Liver (tissue), 9 donors: ENCODE measurements around the gene DMAC2L. TPM values are rescaled to one million over a fixed set of nuclear protein-coding genes. Genes with fewer than 3 reads are reported as not detected.
"Not testable (repeated sequence)": the region's sequence is repeated elsewhere in the genome, so short reads cannot be mapped to it uniquely, and the experiment has no call there.

ENCODE experiments used
- DNase-seq: peaks from one replicate; pipeline ENCODE4 v3.0.0-alpha.2; 2017; ENCODE audit warnings: low spot score
- H3K27ac ChIP-seq, 2 donors: one replicate each; pipeline ENCODE4 v1.7.0; 2013; ENCODE audit warnings: inconsistent platforms in 2 of 2, low read length in 2 of 2, control low read depth in 1 of 2, low read depth in 1 of 2, mild to moderate bottlenecking in 1 of 2
- H3K27me3 ChIP-seq, 4 donors: one replicate each; pipeline versions ENCODE4 v1.6.1 to v1.7.0; 2013; ENCODE audit warnings: low read length in 3 of 4, inconsistent platforms in 1 of 4, mild to moderate bottlenecking in 1 of 4, moderate library complexity in 1 of 4; ENCODE audit not compliant: control insufficient read depth in 4 of 4, insufficient read depth in 4 of 4
- H3K36me3 ChIP-seq, 4 donors: one replicate each; pipeline versions ENCODE4 v1.6.1 to v1.7.0; 2013; ENCODE audit warnings: low read length in 3 of 4, mild to moderate bottlenecking in 3 of 4, low read depth in 1 of 4, moderate library complexity in 1 of 4; ENCODE audit not compliant: control insufficient read depth in 4 of 4, insufficient read depth in 3 of 4
- H3K4me1 ChIP-seq, 4 donors: one replicate each; pipeline versions ENCODE4 v1.6.1 to v1.7.0; 2013; ENCODE audit warnings: low read length in 3 of 4, mild to moderate bottlenecking in 3 of 4, moderate library complexity in 1 of 4; ENCODE audit not compliant: control insufficient read depth in 4 of 4, insufficient read depth in 4 of 4
- H3K4me3 ChIP-seq, 3 donors: one replicate each; pipeline versions ENCODE4 v1.6.1 to v1.7.0; 2013; ENCODE audit warnings: low read length in 3 of 3, control low read depth in 1 of 3, low read depth in 1 of 3, mild to moderate bottlenecking in 1 of 3
- H3K9ac ChIP-seq, 2 donors: one replicate each; pipeline ENCODE4 v1.7.0; 2013; ENCODE audit warnings: low read length in 2 of 2, mild to moderate bottlenecking in 2 of 2, moderate library complexity in 2 of 2, control low read depth in 1 of 2, low read depth in 1 of 2
- H3K9me3 ChIP-seq, 4 donors: one replicate each; pipeline versions ENCODE4 v1.6.1 to v1.7.0; 2013; ENCODE audit warnings: low read length in 3 of 4; ENCODE audit not compliant: control insufficient read depth in 4 of 4
- ATF3 ChIP-seq: IDR thresholded peaks from 2 replicates; pipeline ENCODE4 v1.6.1; 2016; ENCODE audit warnings: antibody characterized with exemption
- CTCF ChIP-seq: fragments of 150-350 bp; IDR thresholded peaks from 2 replicates; pipeline ENCODE4 v1.5.1; 2017; ENCODE audit warnings: improper control_type of control experiment, low read depth, low read length; ENCODE audit not compliant: missing input control
- EGR1 ChIP-seq, 2 donors: IDR thresholded peaks; 2 replicates each; pipeline ENCODE4 v1.6.1; 2016 to 2018; ENCODE audit warnings: antibody characterized with exemption in 2 of 2, low read depth in 2 of 2
- FOXA1 ChIP-seq: IDR thresholded peaks from 2 replicates; pipeline ENCODE4 v1.6.1; 2016; ENCODE audit warnings: antibody characterized with exemption
- FOXA2 ChIP-seq: IDR thresholded peaks from 2 replicates; pipeline ENCODE4 v1.6.1; 2016; ENCODE audit warnings: antibody characterized with exemption
- HNF4G ChIP-seq: IDR thresholded peaks from 2 replicates; pipeline ENCODE4 v1.6.1; 2016; ENCODE audit warnings: antibody characterized with exemption
- JUND ChIP-seq, 2 donors: IDR thresholded peaks; 2 replicates each; pipeline ENCODE4 v1.6.1; 2016; ENCODE audit warnings: antibody characterized with exemption in 2 of 2
- NR2F2 ChIP-seq: IDR thresholded peaks from 2 replicates; pipeline ENCODE4 v1.6.1; 2016; ENCODE audit warnings: antibody characterized with exemption
- RAD21 ChIP-seq, 2 donors: IDR thresholded peaks; 2 replicates each; pipeline ENCODE4 v1.6.1; 2016; ENCODE audit warnings: antibody characterized with exemption in 2 of 2, mild to moderate bottlenecking in 2 of 2
- REST ChIP-seq: IDR thresholded peaks from 2 replicates; pipeline ENCODE4 v1.6.1; 2016; ENCODE audit warnings: antibody characterized with exemption, mild to moderate bottlenecking
- RXRA ChIP-seq, 2 donors: IDR thresholded peaks; 2 replicates each; pipeline ENCODE4 v1.6.1; 2017 to 2018; ENCODE audit warnings: antibody characterized with exemption in 2 of 2, mild to moderate bottlenecking in 1 of 2
- SP1 ChIP-seq: IDR thresholded peaks from 2 replicates; pipeline ENCODE4 v1.6.1; 2018; ENCODE audit warnings: antibody characterized with exemption, mild to moderate bottlenecking
- TAF1 ChIP-seq: conservative IDR thresholded peaks from 2 replicates; pipeline ENCODE4 v1.6.1; 2016; ENCODE audit warnings: antibody characterized with exemption, mild to moderate bottlenecking
- YY1 ChIP-seq: IDR thresholded peaks from 2 replicates; pipeline ENCODE4 v1.6.1; 2016; ENCODE audit warnings: antibody characterized with exemption, mild to moderate bottlenecking
- WGBS: extraction: QIAGEN DNeasy Blood & Tissue Kit; methylation state at CpG from one replicate; pipeline ENCODE4 v1.1.7; 2013; 5-methylcytosine and 5-hydroxymethylcytosine counted together
- polyA plus RNA-seq, 2 donors: library from polyadenylated mRNA; stranded (reverse) in 1 of 2; unstranded in 1 of 2; fragments of 200-250 nt in 1 of 2; fragments of >200 nt in 1 of 2; fragmentation: Nextera tagmentation in 1 of 2; extraction: Ambion mirVana in 1 of 2; gene quantifications; one replicate each; pipeline versions ENCODE4 v1.2.1 to v1.2.3, GENCODE V29; 2013 to 2015
- total RNA-seq, 2 donors: library from RNA; depleted of rRNA; stranded (reverse); fragments of >200 nt; gene quantifications; one replicate each; pipeline ENCODE4 v1.2.3, GENCODE V29; 2014
- TF ChIP-seq, protein P1 (sequence below): IDR thresholded peaks from 2 replicates; pipeline ENCODE4 v1.6.1; 2016; ENCODE audit warnings: antibody characterized with exemption
- TF ChIP-seq, protein P2 (sequence below): IDR thresholded peaks from 2 replicates; pipeline ENCODE4 v1.6.1; 2016; ENCODE audit warnings: antibody characterized with exemption
- donor health status: healthy.
- donor health status: healthy.
- donor health status: healthy.
- donor health status: healthy.
- donor health status: healthy.

The DMAC2L gene
- total and polyA plus RNA-seq, 4 donors, result 5.2 to 17.2 (median 6.5) TPM

- Histone ChIP-seq H3K9me3 (no peaks in the 10 kb centered on the region), H3K27me3 (no peaks in the 10 kb centered on the region), H3K36me3 (no peaks in the 10 kb centered on the region), H3K9ac (no peak overlapping the region), H3K4me1 (peaks cover 0 to 4% (median 1%) of the 10 kb centered on the region in 4 donors), H3K27ac (no peak overlapping the region), H3K4me3 (no peak overlapping the region)
- TF ChIP-seq SP1, result no peak
- TF ChIP-seq FOXA2, result no peak
- TF ChIP-seq, protein P1, sequence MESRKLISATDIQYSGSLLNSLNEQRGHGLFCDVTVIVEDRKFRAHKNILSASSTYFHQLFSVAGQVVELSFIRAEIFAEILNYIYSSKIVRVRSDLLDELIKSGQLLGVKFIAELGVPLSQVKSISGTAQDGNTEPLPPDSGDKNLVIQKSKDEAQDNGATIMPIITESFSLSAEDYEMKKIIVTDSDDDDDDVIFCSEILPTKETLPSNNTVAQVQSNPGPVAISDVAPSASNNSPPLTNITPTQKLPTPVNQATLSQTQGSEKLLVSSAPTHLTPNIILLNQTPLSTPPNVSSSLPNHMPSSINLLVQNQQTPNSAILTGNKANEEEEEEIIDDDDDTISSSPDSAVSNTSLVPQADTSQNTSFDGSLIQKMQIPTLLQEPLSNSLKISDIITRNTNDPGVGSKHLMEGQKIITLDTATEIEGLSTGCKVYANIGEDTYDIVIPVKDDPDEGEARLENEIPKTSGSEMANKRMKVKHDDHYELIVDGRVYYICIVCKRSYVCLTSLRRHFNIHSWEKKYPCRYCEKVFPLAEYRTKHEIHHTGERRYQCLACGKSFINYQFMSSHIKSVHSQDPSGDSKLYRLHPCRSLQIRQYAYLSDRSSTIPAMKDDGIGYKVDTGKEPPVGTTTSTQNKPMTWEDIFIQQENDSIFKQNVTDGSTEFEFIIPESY, result no peak
- no peak for DNase-seq
- WGBS, result 88% methylated on average over 1 of the region's 1 CpG
These were observed 43.6 kb downstream of the DMAC2L start for GRCh38 chr14:50355692-50356091.

DNA sequence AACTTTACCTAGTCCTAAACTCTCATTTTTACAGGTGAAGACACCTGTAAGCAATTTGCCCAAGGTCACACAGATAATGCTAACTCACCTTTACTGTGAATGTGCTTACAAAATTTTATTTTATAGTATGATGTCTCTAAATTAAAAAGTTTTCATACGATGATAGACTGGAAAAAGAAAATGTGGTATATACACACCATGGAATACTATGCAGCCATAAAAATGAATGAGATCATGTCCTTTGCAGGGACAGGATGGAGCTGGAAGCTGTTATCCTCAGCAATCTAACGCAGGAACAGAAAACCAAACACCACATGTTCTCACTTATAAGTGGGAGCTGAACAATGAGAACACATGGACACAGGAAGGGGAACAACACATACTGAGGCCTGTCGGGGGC, 44.2 kb downstream of the DMAC2L start:
- not testable (repeated sequence) for H3K27me3 ChIP-seq, H3K27ac ChIP-seq, H3K4me3 ChIP-seq, H3K9ac ChIP-seq, H3K36me3 ChIP-seq, H3K4me1 ChIP-seq, DNase-seq, H3K9me3 ChIP-seq
- 93% methylated on average over 3 of the region's 3 CpGs for WGBS

DNA sequence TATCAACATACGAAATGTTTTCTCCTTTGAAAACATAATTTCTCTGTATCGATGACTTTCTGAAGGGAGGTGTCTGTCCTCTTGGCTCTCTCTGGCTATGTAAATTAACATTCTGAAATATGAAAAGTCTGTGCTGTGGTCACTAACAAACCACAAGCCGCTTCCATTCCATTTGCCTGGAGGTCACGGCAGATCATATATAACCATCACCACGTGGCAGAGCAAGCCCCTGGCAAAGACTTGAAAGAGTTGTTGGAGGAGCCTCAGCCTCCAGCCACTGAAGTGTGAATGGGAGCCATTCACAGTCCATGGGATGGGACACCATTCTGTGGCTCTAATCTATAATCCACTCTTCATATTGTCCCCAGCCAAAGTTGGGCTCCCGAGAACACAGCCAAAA, 45.0 kb downstream of the DMAC2L start:
- no peak for DNase-seq
- Histone ChIP-seq H3K9me3 (no peaks in the 10 kb centered on the region), H3K27me3 (no peaks in the 10 kb centered on the region), H3K4me3 (no peak overlapping the region), H3K36me3 (no peaks in the 10 kb centered on the region), H3K4me1 (peaks cover 0 to 4% (median 1%) of the 10 kb centered on the region in 4 donors), H3K9ac (no peak overlapping the region), H3K27ac (no peak overlapping the region)
- no peak for TF ChIP-seq CTCF
- no peak for TF ChIP-seq TAF1
- TF ChIP-seq EGR1 (IDR thresholded peaks at IDR 0.05; ENCODE audit: low read depth in 2 of 2), result no peak
- no peak for TF ChIP-seq ATF3
- no peak for TF ChIP-seq RAD21 (IDR thresholded peaks at IDR 0.05)
- no peak for TF ChIP-seq FOXA1
- no peak for TF ChIP-seq RXRA (IDR thresholded peaks at IDR 0.05)
- no peak for TF ChIP-seq YY1
- no peak for TF ChIP-seq NR2F2
- no peak for TF ChIP-seq FOXA2
- no peak for TF ChIP-seq REST
- TF ChIP-seq HNF4G, result no peak
- TF ChIP-seq, protein P2, sequence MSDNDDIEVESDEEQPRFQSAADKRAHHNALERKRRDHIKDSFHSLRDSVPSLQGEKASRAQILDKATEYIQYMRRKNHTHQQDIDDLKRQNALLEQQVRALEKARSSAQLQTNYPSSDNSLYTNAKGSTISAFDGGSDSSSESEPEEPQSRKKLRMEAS, result no peak
- TF ChIP-seq JUND (IDR thresholded peaks at IDR 0.05), result no peak
- TF ChIP-seq, protein P1, result no peak
- WGBS, result 87% methylated on average over 6 of the region's 6 CpGs
